D721Med (cell line): ENCODE results near the gene MTFR1L.

Source experiments
- DNase-seq: peaks from one replicate; pipeline ENCODE4 v3.0.0; 2011; ENCODE audit warnings: low spot score; ENCODE audit not compliant: insufficient read length
- FAIRE-seq: peaks from 2 replicates; lab custom pipeline; 2011; peaks lifted over from hg19 to GRCh38; lab: Jason Lieb, UNC
- CTCF ChIP-seq: IDR thresholded peaks from 2 replicates; pipeline ENCODE4 v1.5.1; 2012; ENCODE audit warnings: mild to moderate bottlenecking, control low read depth; ENCODE audit not compliant: insufficient read depth; ENCODE audit errors: missing control alignments

Gene MTFR1L

GRCh38 chr1:25844536-25845337 is 25.0 kb downstream of the MTFR1L start:
- FAIRE-seq: no peak
- TF ChIP-seq CTCF: no peak
- DNase-seq: no peak

GRCh38 chr1:25845664-25846063 is 25.9 kb downstream of the MTFR1L start:
- TF ChIP-seq CTCF: no peak
- no peak for FAIRE-seq
- DNase-seq: no peak

- FAIRE-seq (no peak), DNase-seq (no peak)
- no peak for TF ChIP-seq CTCF
These were observed 28.2 kb downstream of the MTFR1L start for GRCh38 chr1:25847929-25848328.

- TF ChIP-seq CTCF: no peak
- FAIRE-seq: no peak
- DNase-seq: no peak
These were observed 28.8 kb downstream of the MTFR1L start for GRCh38 chr1:25848531-25848930.

GRCh38 chr1:25854554-25854953 is 34.8 kb downstream of the MTFR1L start:
- FAIRE-seq: no peak
- no peak for TF ChIP-seq CTCF
- DNase-seq: no peak

GRCh38 chr1:25856856-25857255 is 37.1 kb downstream of the MTFR1L start:
- FAIRE-seq (no peak), DNase-seq (no peak)
- no peak for TF ChIP-seq CTCF

- FAIRE-seq (no peak), DNase-seq (no peak)
- no peak for TF ChIP-seq CTCF
These were observed 38.7 kb downstream of the MTFR1L start for GRCh38 chr1:25858494-25858893.
